ENCODE measurements around the gene IRS1. TPM values are rescaled to one million over a fixed set of nuclear protein-coding genes. Genes with fewer than 3 reads are reported as not detected.

IRS1 gene
- total RNA-seq, 1 experiment from 2014 or later = 38.8 TPM

GRCh38 chr2:226792155-226792881 lies 7.3 kb downstream of the IRS1 start:
- TSS peak; percentile 36 for BruUV-seq (replicated peaks)
- CTCF ChIA-PET = no interaction called here

GRCh38 chr2:226791487-226792081 lies 8.0 kb downstream of the IRS1 start:
- ATAC-seq = peak; percentile 66
- H3K4me3 ChIP-seq (ENCODE audit: low read length) = peak overlapping the region; percentile 88
- peak overlapping the region; percentile 74 for H2AFZ ChIP-seq (ENCODE audit: low read length)
- TF ChIP-seq EZH2phosphoT487 (IDR thresholded peaks at IDR 0.05; ENCODE audit: borderline replicate concordance, low read length) (no peak), CTCF (conservative IDR thresholded peaks at IDR 0.05; ENCODE audit: low read depth, low read length) (peak; percentile 18; the same call in 1 of the 2 replicates)
- BruUV-seq (replicated peaks) = no TSS peak
- H3K9ac ChIP-seq (ENCODE audit: low read length) = peak overlapping the region; percentile 96
- no peaks in the 10 kb centered on the region for H3F3A ChIP-seq (ENCODE audit: low read length, unreplicated experiment)
- intact Hi-C loops (cut with micrococcal nuclease) = loop anchor here (2.0 to 10.0 kb wide), 6 partner anchors 49 to 997 kb away; no protein-coding TSS in a partner anchor
- H3K9me3 ChIP-seq (ENCODE audit: low read length) = no peaks in the 10 kb centered on the region
- H3K9me2 ChIP-seq (replicated peaks; ENCODE audit: low read length) = no peaks in the 10 kb centered on the region
- ChIA-PET CTCF (no interaction called here), POLR2A (ENCODE audit: unreplicated experiment) (interaction anchor here (0.6 to 0.8 kb wide), 3 partner anchors 18 to 580 kb away, joined by 3 to 6 read pairs (median 5); no protein-coding TSS in a partner anchor)
- peaks cover 39% of the 10 kb centered on the region for H3K4me1 ChIP-seq (ENCODE audit: insufficient read depth, low read length)
- H3K27me3 ChIP-seq (ENCODE audit: low read length) = no peaks in the 10 kb centered on the region
- H3K4me2 ChIP-seq (ENCODE audit: low read length) = peak overlapping the region; percentile 97
- peaks cover 59% of the 10 kb centered on the region for H3K36me3 ChIP-seq (ENCODE audit: low read depth, low read length)
- peaks cover 98% of the 10 kb centered on the region for H3K79me2 ChIP-seq (ENCODE audit: low read length)
- H3K27ac ChIP-seq (ENCODE audit: low read length) = peak overlapping the region; percentile 88
- DNase-seq = peak; percentile 87
- H4K20me1 ChIP-seq (ENCODE audit: low read length) = peaks cover 23% of the 10 kb centered on the region

More at GRCh38 chr2:226792155-226792881, 7.3 kb downstream of the IRS1 start:
- Histone ChIP-seq H2AFZ (ENCODE audit: low read length) (peak overlapping the region; percentile 40; the same call in 1 of the 2 replicates), H3F3A (ENCODE audit: low read length, unreplicated experiment) (no peaks in the 10 kb centered on the region), H3K27ac (ENCODE audit: low read length) (peak overlapping the region; percentile 88), H3K9ac (ENCODE audit: low read length) (peak overlapping the region; percentile 96), H3K4me1 (ENCODE audit: insufficient read depth, low read length) (peaks cover 39% of the 10 kb centered on the region), H3K27me3 (ENCODE audit: low read length) (no peaks in the 10 kb centered on the region), H3K9me3 (ENCODE audit: low read length) (no peaks in the 10 kb centered on the region), H4K20me1 (ENCODE audit: low read length) (peaks cover 19% of the 10 kb centered on the region), H3K4me3 (ENCODE audit: low read length) (peak overlapping the region; percentile 88), H3K79me2 (ENCODE audit: low read length) (peaks cover 98% of the 10 kb centered on the region), H3K9me2 (replicated peaks; ENCODE audit: low read length) (no peaks in the 10 kb centered on the region), H3K4me2 (ENCODE audit: low read length) (peak overlapping the region; percentile 97), H3K36me3 (ENCODE audit: low read depth, low read length) (peaks cover 57% of the 10 kb centered on the region)
- DNase-seq (peak; percentile 23), ATAC-seq (no peak)
- POLR2A ChIA-PET (ENCODE audit: unreplicated experiment) = interaction anchor here (0.6 kb wide), 3 partner anchors 19 to 581 kb away, joined by 3 to 6 read pairs (median 5); no protein-coding TSS in a partner anchor
- intact Hi-C loops (cut with micrococcal nuclease) = loop anchor here (2.0 to 10.0 kb wide), 6 partner anchors 50 to 998 kb away; no protein-coding TSS in a partner anchor
- TF ChIP-seq EZH2 (IDR thresholded peaks at IDR 0.05; ENCODE audit: low read length, unreplicated experiment) (no peak), CTCF (conservative IDR thresholded peaks at IDR 0.05; ENCODE audit: low read depth, low read length) (no peak), EZH2phosphoT487 (IDR thresholded peaks at IDR 0.05; ENCODE audit: borderline replicate concordance, low read length) (no peak)

All from PC-3 (cell line).